M059J (cell line): ENCODE results near the gene ACO1. TPM values are rescaled to one million over a fixed set of nuclear protein-coding genes. Genes with fewer than 3 reads are reported as not detected.
A peak's percentile ranks its signal among the peaks of the same experiment; 100 is the strongest.

Experiments used
- DNase-seq: peaks from one replicate; pipeline ENCODE4 v3.0.0-alpha.2; 2012; ENCODE audit warnings: low read depth
- total RNA-seq: library from RNA; depleted of rRNA; stranded (reverse); fragments of >200 nt; shearing (Covaris generic); gene quantifications from 2 replicates; pipeline ENCODE4 v1.2.3, GENCODE V29; 2014

Gene ACO1
- total RNA-seq, 1 experiment from 2014 or later: 40.5 TPM

DNA sequence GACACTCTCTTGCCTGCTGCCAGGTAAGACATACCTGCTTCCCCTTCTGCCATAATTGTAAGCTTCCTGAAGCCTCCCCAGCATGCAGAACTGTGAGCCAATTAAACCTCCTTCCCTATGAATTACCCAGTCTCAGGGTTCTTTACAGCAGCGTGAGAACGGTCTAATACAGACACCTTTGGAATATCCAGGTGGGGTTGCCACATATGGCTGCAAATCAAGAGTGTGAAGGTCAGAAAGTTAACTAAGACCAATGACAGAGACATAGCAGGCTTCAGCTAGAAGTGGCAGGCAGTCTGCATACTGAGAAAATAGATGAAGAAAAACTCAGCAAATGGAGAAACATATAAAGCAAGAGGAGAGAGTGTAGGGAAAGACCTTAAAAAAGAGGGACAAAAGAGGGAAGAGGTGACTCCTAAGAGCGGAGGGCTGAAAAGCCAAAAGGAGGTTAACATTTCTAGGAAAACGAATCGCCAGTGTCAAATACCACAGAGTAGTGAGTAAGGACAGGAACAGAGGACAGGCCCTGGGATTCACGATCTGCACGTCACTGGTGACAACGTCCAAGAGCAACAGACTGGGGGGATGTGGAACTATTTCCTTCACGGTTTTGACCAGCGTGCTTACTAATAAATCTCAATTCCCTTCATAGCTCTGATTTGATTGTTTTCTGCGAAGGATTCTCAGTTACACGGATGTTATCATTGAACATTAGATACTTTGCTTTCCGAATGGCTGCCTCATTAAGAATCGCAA is 1.7 kb upstream of the ACO1 start:
- no peak for DNase-seq

DNA sequence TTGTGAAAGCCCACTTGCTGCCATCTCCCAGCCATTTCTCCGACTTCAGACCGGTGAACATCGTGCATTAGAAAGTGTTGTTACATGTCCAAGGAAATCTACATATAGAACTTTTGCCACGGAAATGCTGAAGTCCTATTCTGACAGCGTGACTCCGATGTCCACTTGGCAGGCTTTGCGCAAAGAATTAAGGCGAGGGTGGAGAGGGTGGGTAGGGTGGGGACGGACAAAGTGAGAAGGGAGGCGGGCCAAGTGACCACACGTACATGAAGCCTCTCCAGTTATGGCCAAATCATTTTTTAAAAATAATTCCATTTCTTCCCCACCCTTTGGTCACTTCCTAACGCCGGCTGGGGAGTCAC is 460 bp upstream of the ACO1 start:
- DNase-seq: no peak

DNA sequence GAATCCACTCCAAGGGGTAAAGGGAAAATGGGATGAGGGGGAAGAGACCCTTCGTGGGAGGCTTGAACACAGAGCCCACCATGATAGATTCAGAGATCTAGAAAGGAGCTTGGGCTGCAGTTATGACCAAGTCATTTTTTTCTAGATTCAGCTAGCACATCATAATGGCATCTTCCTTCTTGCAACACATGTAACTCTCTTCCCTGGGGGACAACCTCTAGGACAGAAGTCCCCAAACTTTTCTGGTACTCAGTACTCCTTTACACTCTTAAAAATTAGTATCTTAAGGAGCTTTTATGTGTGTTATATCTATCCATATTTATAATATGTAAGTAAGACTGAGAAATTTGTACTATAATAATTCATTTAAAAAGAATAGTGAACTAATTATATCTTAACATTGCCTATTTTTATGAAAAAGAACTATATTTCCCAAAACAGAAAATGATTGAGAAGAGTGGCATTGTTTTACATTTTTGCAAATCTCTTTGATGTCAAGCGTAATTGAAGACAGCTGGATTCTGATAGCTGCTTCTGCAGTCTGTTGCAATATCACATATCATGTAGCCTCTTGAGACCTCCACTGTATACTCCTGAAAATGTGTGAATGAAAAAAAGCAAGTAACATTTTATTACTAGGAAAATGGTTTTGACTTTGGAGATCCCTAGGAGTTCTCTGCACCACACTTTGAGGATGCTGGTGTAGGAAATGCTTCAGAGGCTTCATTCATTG is 875 bp downstream of the ACO1 start:
- no peak for DNase-seq

DNA sequence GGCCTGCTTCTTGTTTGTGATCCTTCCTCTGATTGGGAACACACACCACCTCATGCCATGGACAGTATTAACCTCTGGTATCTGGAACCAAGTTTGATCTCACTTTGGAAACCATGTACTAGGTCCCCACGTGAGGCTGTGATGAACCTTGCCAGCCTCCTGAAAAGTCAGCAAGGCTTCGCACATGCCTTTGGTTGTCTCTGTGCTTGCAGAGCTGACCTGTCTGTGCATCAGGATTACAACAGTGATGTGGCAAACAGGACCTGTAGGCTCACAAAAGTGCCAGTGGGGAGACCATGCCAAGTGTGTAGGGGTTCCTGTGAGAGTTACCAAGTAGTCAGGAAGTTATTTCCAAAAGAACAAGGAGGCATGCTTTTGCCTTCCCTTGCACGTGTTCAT is 1.4 kb downstream of the ACO1 start:
- DNase-seq: no peak

DNA sequence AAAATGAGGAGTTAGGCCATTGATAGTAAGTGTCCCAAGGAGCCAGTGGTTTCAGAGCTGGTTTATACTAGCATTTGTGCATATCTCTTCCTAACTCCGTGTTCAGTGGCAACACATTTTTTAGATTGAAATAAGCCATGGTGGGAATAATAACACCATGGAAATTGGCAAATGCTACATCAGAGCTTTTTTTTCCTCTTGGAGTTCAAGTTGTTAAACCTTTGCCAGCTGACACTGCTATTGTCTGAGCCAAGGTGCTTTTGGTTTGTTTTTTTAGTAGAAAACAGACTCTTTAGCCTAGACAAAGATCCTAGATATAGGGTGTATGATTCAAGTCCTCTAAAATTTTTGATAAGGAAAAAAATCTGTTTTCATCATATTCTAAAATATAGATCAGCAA is 2.8 kb downstream of the ACO1 start:
- DNase-seq: no peak

DNA sequence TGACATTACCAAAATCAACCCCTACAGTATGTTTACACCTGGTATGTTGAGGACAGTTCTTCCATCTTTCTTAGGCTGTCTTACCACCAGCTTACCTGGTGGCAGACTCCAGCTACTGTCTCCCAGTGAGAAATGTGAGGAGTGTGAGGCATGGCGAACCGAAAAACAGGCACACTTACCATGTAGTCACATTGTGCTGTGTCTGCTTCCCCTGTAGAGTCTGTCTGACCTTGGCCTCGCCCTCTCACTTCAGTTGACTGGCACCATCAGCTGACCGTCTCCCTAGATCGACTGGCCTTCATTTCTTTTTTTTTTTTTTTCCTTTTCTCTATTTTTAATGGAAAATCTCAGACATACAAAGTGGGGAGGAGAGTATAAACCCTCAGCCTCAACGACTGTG is 4.9 kb downstream of the ACO1 start:
- no peak for DNase-seq

DNA sequence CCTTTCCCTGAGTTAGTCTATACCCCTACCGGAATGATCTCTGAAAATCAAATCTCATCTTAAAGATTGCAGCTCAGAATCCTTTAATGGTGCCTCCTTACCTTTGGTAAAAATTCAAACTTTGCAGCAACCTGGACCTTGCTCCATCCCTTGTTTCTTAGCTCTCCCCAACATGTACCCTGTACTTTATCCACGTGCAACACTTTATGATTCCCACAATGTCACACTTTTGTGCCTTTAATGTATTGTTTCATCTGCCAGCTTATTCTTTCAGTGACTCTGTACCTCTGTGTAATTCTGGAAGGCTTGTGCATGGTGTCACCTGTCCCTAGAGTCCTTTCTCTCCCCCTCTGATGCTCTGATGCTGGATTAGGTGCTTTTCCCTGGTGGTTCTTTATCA is 9.5 kb downstream of the ACO1 start:
- DNase-seq: no peak

DNA sequence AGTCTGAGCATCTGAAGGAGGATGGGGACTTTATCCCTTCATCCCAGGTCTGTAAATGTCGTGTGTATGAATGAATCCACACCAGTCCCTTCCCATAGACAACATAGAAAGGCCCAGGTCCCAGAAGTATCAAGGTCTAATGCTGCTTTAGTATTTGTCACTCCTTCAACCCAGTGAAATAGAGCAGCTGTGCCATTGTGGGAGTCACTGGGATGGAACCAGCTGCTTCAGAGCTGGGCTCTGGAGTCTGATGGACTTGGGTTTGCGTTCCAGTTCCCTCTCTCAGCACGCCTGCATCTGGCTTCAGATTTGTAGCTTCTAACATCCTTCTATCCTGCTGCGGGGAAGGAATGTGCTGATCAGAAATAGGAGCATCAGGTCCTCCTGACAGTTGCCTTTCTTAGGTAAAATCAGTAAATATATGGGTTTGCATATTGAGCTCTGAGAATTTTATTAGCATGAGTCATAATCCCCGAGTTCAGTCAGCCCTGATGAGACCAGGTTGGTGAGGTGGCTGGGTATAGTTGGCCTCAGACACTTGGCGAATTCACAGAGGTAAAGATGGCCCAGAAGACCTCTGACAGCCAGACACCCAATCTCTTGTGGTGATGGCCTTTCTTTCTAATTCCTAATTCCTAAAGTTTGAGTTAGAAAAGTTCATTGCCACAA is 10.1 kb downstream of the ACO1 start:
- DNase-seq: peak; percentile 72

DNA sequence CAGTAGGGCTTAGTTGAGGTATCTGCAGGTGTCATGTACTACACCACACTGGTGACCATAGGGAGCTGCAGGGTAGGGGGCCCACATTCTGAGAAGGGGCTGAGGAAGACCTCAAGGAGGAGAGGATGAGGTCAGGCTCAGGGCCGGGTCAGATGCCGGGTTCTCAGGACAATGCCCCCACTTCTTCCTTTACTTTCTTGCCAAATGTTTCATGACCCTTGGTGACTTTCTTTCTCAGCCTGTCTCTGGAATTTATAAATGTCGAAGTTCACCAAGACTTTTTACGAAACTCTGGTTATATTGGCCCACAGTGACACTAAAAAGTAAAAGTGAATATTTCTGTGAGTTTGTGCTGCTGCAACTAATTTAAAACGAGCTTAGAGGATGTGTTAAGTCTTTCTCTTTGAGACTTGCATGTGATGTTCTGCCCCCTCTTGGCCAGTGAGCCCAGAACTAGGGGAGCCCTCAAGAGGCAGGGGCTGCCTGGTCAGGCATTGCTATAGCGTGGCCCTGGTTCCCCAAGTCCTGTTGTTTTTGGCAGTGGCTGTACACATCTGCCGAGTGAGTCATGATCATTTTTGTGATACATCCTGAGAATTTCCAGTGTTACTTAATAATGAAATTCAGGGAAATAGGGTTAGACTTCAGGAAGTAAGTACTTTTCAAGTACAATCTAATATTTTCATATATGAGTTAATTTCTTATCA is 11.2 kb downstream of the ACO1 start:
- DNase-seq: peak; percentile 85

DNA sequence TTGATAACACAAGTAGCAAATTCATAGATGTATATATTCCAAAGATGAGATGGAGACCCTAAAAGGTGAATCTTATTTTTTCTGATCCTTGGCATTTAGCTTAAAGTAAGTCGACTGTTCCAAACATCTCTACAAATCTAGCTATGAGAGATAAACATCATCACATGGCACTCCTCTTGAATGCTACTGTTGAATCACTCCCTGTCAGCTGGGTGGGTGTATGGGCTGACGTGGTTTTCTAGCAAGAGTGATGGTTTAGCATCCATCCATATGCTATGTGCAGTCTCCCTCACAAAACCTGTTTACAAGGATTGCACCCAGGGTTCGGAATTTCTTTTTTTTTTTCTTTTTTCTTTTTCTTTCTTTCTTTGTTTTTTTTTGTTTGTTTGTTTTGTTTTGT is 13.8 kb downstream of the ACO1 start:
- no peak for DNase-seq

DNA sequence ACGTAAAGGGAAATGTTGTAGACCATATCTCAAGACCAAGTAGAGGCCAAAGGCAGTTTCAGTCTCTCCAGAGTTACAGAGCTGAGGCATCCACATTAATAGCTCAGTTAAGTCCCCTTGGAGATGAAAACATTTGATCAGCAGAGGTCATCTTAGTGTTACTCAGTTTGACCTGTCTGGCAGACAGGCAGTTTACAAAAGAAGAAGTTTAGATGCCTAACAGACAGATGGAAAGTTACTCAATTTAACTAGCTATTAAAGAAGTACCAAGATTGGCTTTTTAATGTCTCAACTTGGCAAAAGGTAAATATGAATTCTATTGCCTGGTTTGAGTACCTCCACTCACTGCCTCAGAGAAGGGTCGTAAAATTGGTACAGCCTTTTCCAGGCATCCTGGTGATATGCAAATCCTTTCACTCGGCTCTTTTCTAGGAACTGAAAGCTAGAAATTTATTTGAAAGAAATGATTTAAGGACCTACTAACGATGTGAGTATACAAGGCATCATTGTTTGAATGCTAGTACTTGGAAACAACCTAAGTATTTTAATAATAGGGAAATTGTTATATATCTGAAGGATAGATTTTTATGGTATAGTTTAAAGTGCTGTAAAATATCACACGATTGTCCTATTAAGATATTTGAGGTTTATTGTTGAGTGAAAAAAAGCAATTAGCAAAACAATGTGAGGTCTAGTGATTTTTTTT is 14.8 kb downstream of the ACO1 start:
- no peak for DNase-seq

DNA sequence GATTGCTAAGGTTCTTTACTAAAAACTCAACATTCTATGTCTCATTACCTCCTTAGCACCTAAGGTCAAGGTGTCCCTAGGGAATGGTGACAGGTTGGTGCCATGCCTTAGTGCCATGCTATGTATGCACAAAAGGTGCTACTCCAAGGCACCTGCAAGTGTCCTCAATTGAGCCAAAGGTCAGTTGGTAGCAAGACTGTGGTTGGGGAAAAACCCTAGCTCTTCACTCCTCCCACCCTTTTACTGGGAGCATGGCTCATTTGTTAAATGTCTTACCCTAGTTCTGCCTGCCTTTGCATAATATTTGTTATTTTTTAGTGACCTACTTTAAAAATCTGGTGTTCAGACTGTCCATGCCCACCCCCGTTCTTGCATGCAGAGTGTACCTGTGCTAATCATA is 17.0 kb downstream of the ACO1 start:
- DNase-seq: no peak

DNA sequence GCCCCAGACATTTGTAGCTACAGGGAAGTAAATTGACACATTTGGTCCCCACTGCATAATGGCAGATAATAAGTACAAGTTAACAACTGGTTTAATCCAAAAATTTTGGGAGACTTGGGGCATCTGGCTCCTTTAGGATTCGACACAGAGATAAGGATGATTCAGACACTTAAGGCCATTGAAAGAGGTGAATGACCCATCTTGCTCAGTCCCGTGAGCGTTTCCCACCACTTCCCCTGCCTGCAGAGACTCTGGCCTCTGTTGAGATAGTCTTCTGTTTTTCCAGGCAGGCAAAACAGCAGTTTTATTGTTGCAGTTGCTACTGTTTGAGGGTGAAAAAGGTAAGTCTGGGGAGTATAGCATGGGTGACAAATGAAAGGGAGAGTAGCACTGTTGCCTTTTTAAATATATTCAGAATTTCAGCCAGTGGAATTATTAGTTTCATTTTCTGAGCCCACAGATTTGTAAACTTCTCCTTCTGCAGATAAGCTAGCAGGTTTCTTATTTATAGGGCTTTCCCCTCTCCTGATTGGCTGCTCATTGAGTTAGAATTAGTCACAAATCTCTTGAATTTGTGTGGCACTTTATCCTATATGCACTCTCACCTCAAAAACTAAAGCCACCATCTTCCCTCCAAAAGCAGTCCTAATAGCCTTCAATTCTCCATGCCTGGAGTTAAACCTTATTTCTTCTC is 19.3 kb downstream of the ACO1 start:
- DNase-seq: peak; percentile 37

DNA sequence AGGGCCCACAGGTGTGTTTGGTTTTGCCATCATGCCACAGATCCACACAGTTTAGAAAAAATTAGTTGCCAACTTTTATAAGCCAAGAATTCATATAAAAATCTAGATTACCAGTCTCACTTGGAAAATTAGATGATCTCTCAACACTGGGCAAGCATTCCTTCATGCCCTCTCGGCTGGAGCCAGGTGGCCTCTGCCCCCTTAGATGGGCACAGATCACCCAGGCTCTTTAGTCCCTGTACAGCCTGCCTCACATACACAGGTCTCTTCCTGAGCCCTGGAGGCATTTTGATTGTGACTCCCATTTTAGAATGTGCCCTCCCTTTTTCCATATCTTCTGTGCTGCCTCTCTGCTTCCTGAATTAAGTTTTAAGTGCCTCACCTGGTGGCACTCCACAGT is 20.0 kb downstream of the ACO1 start:
- no peak for DNase-seq

DNA sequence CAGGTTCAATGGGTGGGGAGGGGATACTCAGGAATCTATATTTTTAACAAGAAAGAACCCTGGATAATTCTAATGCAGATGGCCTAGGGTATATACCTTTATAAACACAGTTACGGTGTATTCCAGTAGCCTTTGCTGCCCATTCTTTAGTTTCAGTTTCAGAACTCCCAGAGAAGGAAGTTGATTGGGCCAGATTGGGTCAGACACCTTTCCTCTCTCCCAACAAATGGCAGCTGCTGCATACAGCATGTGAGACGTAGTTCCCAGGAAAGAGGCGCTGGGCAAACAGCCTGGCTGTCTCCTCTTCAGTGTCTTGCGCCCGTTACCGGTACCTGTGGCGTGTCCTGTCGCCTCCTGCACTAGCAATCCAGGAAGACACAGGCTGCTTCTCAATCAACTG is 20.4 kb downstream of the ACO1 start:
- no peak for DNase-seq

DNA sequence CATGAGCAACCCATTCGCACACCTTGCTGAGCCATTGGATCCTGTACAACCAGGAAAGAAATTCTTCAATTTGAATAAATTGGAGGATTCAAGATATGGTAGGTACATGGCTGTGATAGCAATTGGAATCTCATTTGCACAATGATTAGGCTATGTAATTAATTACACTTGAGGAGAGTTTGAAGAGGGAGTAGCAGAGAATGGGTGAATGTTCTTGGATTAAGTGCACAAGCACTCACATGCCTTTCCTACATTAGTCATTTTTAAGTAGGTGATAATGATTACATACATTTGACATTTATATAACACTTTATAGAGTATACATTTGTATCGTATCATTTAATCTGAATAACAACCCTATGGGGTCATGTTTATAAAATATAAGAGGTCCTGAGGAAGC is 21.1 kb downstream of the ACO1 start:
- no peak for DNase-seq

DNA sequence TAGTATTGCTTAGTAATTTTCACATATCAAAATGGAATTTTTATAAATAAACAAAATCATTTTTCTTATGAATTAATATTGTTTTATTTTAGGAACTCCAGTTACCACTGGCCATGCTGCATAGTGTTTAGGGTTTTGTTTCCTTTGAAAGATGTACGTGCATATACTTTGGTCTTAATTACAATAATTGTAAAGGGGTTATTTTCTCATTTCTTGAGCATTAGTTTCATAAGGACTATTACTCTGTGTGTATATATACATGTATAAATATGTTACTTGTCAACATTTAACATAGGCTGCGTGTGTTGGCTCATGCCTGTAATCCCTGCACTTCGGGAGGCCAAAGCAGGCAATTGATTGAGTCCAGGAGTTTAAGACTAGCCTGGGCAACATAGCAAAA is 21.6 kb downstream of the ACO1 start:
- no peak for DNase-seq

DNA sequence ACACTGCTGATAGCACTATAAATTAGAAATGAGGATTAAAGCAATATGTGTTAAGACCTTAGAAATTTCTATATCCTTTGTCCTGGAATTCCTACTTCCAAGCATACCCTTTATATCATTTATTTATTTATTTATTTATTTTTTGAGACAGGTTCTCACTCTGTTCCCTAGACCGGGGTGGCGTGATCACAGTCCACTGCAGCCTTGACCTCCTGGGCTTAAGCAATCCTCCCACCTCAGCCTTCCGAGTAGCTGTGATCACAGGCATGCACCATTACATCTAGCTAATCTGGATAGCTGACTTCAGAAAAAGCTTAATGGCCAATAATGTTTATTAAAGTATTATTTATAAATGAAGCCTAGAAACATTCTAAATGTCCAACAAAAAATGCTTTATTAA is 27.3 kb downstream of the ACO1 start:
- no peak for DNase-seq

DNA sequence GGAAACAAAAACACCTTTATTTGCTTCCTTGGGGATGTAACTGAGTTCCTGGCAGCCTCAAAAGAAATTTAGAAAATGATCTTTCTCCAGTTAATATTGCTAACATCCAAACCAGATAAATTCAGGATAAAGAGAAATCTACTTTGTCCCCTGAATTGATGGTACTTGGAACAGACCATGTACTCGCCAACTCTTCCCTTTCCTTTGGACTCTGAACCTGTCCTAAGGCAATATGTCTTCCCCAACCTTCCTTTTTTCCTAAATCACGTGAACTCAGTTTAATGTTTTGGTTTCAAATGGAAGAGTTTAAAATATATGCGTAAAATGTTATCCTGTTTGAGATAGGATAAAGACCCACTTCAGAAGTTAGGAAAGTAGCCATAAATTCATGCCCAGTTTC is 28.0 kb downstream of the ACO1 start:
- DNase-seq: no peak

DNA sequence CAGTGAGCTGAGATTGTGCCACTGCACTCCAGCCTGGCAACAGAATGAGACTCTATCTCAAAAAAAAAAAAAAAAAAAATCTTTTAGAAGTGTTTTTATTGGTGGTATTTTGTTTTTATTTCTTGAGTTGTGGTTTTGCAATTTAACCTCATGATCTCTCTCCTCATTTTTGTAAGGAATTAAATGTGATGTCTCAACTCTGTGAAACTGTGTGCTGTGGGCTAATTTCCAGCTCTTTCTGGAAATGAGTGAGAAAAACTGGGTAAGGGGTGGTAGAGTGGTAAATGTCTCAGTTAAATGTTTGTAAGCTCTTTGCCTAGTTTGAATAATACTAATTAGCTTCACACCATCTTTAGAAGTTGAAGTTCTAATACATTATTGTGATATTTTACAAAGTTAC is 29.0 kb downstream of the ACO1 start:
- peak; percentile 57 for DNase-seq

DNA sequence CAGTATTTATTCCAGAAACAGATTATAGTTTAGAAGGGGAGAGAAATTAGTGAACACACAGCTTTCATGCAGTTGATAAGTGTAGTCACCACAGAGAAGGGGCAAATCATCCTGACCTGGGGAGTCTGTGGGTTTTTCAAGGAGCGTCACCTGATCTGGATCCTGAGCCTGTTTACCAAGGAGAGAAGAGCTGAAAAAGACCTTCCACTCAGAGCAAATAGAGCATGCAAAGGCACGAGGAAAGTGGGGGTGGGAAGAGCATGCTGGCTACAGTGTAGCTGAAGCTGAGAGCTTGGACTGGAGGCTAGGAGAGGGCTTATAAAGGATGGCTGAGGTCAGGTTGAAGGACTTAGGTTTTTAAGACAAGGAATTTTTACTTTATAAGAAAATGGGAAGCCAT is 30.4 kb downstream of the ACO1 start:
- no peak for DNase-seq
